ENCODE data around the gene MAMSTR. TPM values are rescaled to one million over a fixed set of nuclear protein-coding genes. Genes with fewer than 3 reads are reported as not detected.
"Not testable (repeated sequence)": the region's sequence is repeated elsewhere in the genome, so short reads cannot be mapped to it uniquely, and the experiment has no call there.

MAMSTR gene
- total RNA-seq = 1 to 10 TPM in 1 of 5 donors, under 1 TPM in 1, not detected in 3; 0.55 to 3.6 TPM
- polyA plus RNA-seq = 1 to 10 TPM in 2 of 3 donors, under 1 TPM in 1; 0.46 to 1.5 (median 1.5) TPM
- long read RNA-seq, donor 1 = 0 reads
- long read RNA-seq, donor 2 = 0 reads
- long read RNA-seq, donor 3 = 0 reads
- long read RNA-seq, donor 4 = 0 reads
- long read RNA-seq, donor 5 = 0 reads
- long read RNA-seq, donor 6 = 0 reads
- long read RNA-seq, donor 7 = 0 reads
- long read RNA-seq, donor 8 = 0 reads
- long read RNA-seq, donor 9 = 0 reads
- long read RNA-seq, donor 10 = 0 reads

GRCh38 chr19:48719263-48720171 is at the start of gene MAMSTR:
Gene MAMSTR (minus strand): TSS chr19:48719725. CDS start chr19:48719031, 694 bp downstream.
- 37 to 68% (median 60%) methylated on average over 23 to 33 of the region's 33 CpGs for WGBS, 5 donors
- H3K4me1 ChIP-seq = peaks cover 33 to 74% (median 46%) of the 10 kb centered on the region in 4 donors
- peaks cover 0 to 4% (median 0%) of the 10 kb centered on the region in 4 donors for H3K36me3 ChIP-seq
- H3K4me3 ChIP-seq = peak within 1 kb of the TSS; percentile 48 to 60 (median 54)
- H3K9me3 ChIP-seq = no peaks in the 10 kb centered on the region
- intact Hi-C loops (cut with DNase I; ENCODE audit: low total_unique reads) = no loop called here
- peak within 1 kb of the TSS in 4 of 5 donors; percentile 84 to 93 (median 90) for H3K27ac ChIP-seq
- peak in 1 of 2 donors; percentile 77 for DNase-seq
- TF ChIP-seq POLR2A (IDR thresholded peaks at IDR 0.05) = no peak
- no peak for TF ChIP-seq EP300 (IDR thresholded peaks at IDR 0.05)
- TF ChIP-seq POLR2AphosphoS5 (IDR thresholded peaks at IDR 0.05) = no peak
- TF ChIP-seq, protein P1, sequence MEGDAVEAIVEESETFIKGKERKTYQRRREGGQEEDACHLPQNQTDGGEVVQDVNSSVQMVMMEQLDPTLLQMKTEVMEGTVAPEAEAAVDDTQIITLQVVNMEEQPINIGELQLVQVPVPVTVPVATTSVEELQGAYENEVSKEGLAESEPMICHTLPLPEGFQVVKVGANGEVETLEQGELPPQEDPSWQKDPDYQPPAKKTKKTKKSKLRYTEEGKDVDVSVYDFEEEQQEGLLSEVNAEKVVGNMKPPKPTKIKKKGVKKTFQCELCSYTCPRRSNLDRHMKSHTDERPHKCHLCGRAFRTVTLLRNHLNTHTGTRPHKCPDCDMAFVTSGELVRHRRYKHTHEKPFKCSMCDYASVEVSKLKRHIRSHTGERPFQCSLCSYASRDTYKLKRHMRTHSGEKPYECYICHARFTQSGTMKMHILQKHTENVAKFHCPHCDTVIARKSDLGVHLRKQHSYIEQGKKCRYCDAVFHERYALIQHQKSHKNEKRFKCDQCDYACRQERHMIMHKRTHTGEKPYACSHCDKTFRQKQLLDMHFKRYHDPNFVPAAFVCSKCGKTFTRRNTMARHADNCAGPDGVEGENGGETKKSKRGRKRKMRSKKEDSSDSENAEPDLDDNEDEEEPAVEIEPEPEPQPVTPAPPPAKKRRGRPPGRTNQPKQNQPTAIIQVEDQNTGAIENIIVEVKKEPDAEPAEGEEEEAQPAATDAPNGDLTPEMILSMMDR (IDR thresholded peaks at IDR 0.05) = no peak
- no peaks in the 10 kb centered on the region for H3K27me3 ChIP-seq

DNA sequence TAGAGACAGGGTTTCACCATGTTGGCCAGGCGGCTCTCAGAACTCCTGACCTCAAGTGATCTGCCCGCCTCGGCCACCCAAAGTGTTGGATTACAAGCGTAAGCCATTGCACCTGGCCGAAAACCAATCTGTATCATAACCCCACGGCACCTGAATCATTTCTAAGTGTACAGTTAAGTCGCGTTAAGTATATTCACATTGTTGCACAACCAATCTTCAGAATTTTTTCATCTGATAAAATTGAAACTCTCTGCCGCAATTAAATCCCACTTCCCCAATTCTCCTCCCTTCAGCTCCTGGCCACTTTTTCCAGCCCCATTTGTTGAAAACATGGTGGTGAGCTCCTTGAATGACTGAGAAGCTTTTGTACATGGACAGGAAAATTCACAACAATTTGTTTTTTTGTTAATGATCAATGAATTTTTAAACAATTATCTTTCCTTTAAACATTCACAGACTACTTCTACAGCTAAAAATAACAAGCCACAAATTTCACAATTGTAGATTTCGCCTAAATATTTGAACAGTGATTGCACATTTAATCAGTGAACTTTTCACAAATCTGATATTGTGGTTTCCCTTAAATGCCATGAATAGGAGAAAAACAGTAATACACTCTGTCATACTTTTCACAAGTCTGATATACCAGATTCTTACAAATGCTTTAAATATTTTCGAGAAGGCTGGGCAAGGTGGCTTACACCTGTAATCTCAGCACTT is 49.6 kb upstream of the MAMSTR start:
- peak overlapping the region; percentile 67 to 88 (median 86) for H3K27ac ChIP-seq
- TF ChIP-seq POLR2A (IDR thresholded peaks at IDR 0.05) (no peak), POLR2AphosphoS5 (IDR thresholded peaks at IDR 0.05) (no peak), EP300 (IDR thresholded peaks at IDR 0.05) (no peak)
- TF ChIP-seq, protein P1 (IDR thresholded peaks at IDR 0.05) = no peak
- H3K4me1 ChIP-seq = peaks cover 0 to 35% (median 20%) of the 10 kb centered on the region in 4 donors
- intact Hi-C loops (cut with DNase I; ENCODE audit: low total_unique reads) = no loop called here
- peaks cover 0 to 9% (median 0%) of the 10 kb centered on the region in 3 donors for H3K27me3 ChIP-seq
- no peaks in the 10 kb centered on the region for H3K9me3 ChIP-seq
- H3K36me3 ChIP-seq = no peaks in the 10 kb centered on the region
- no peak overlapping the region for H3K4me3 ChIP-seq
- WGBS, 5 donors = 26 to 67% (median 41%) methylated on average over 11 of the region's 11 CpGs
- peak in 1 of 2 donors; percentile 54 for DNase-seq

DNA sequence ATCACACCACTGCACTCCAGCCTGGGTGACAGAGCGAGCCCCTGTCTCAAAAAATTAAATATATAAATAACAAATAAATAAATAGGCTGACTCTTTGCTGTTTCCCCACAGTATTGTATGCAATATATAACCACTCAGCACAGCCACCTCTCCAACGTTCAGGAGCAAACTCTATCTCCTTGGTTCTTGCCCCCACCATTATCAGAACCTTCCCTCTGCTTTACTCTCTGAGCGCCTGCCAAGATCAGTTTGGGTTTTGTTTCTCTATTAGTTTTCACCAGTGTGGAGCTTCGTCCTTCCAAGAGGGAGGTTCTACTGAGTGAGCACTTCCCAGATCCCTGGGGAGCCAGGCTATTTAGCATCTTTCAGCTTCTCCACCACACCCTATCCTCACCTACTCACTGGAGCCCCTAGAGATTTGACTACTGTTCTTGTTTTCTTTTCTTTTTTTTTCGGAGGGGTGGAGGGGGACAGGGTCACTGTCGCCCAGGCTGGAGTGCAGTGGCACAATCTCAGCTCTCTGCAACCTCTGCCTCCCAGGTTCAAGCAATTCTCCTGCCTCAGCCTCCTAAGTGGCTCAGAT is 48.7 kb upstream of the MAMSTR start:
- DNase-seq; intact Hi-C loops (cut with DNase I; ENCODE audit: low total_unique reads); H3K36me3 ChIP-seq; H3K9me3 ChIP-seq; H3K4me3 ChIP-seq; H3K27me3 ChIP-seq: not testable (repeated sequence)
- WGBS, 5 donors = 29 to 39% (median 34%) methylated on average over 6 of the region's 6 CpGs
- peaks cover 0 to 30% (median 17%) of the 10 kb centered on the region in 4 donors for H3K4me1 ChIP-seq
- peak overlapping the region in 4 of 5 donors; percentile 58 to 88 (median 79) for H3K27ac ChIP-seq

DNA sequence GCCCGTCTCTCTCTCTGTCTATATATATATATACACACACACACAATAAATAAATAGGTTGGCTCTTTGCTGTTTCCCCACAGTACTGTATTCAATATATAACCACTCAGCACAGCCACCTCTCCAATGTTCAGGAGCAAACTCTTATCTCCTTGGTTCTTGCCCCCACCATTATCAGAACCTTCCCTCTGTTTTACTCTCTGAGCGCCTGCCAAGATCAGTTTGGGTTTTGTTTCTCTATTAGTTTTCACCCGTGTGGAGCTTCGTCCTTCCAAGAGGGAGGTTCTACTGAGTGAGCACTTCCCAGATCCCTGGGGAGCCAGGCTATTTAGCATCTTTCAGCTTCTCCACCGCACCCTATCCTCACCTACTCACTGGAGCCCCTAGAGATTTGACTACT is 46.3 kb upstream of the MAMSTR start:
- H3K36me3 ChIP-seq; H3K4me3 ChIP-seq; H3K9me3 ChIP-seq; intact Hi-C loops (cut with DNase I; ENCODE audit: low total_unique reads): not testable (repeated sequence)
- Histone ChIP-seq H3K4me1 (peaks cover 0 to 18% (median 11%) of the 10 kb centered on the region in 4 donors), H3K27me3 (peaks cover 0 to 13% (median 0%) of the 10 kb centered on the region in 3 donors), H3K27ac (peak overlapping the region in 3 of 5 donors; percentile 32 to 51 (median 49))
- peak in 1 of 2 donors; percentile 54 for DNase-seq
- 12 to 28% (median 21%) methylated on average over 4 to 5 of the region's 5 CpGs for WGBS, 5 donors

Measured in stomach (tissue), 19 donors.